ENCODE data around the gene FCRL6.
A peak's percentile ranks its signal among the peaks of the same experiment; 100 is the strongest.

The FCRL6 gene

GRCh38 chr1:159835862-159836525 is 33.8 kb downstream of the FCRL6 start:
- DNase-seq (ENCODE audit: low spot score): no peak

- no peak for DNase-seq (ENCODE audit: low spot score)
Measured at GRCh38 chr1:159838715-159839114, 36.6 kb downstream of the FCRL6 start.

- DNase-seq (ENCODE audit: low spot score): no peak
Measured at GRCh38 chr1:159839116-159839849, 37.1 kb downstream of the FCRL6 start.

- DNase-seq (ENCODE audit: low spot score): no peak
Measured at GRCh38 chr1:159841749-159842148, 39.6 kb downstream of the FCRL6 start.

- no peak for DNase-seq (ENCODE audit: low spot score)
Measured at GRCh38 chr1:159843459-159843858, 41.3 kb downstream of the FCRL6 start.

GRCh38 chr1:159845751-159846629 is 43.8 kb downstream of the FCRL6 start:
- DNase-seq (ENCODE audit: low spot score): no peak

GRCh38 chr1:159847231-159847630 is 45.1 kb downstream of the FCRL6 start:
- DNase-seq (ENCODE audit: low spot score): no peak

- no peak for DNase-seq (ENCODE audit: low spot score)
Measured at GRCh38 chr1:159848326-159848725, 46.2 kb downstream of the FCRL6 start.

GRCh38 chr1:159849626-159850366 is 47.6 kb downstream of the FCRL6 start:
- no peak for DNase-seq (ENCODE audit: low spot score)

- DNase-seq (ENCODE audit: low spot score): no peak
Measured at GRCh38 chr1:159851407-159851806, 49.2 kb downstream of the FCRL6 start.

- no peak for DNase-seq (ENCODE audit: low spot score)
Measured at GRCh38 chr1:159853417-159854115, 51.4 kb downstream of the FCRL6 start.

GRCh38 chr1:159854116-159854692 is 52.0 kb downstream of the FCRL6 start:
- DNase-seq (ENCODE audit: low spot score): peak; percentile 79

- DNase-seq (ENCODE audit: low spot score): peak; percentile 74
Measured at GRCh38 chr1:159854693-159855192, 52.6 kb downstream of the FCRL6 start.

- no peak for DNase-seq (ENCODE audit: low spot score)
Measured at GRCh38 chr1:159855709-159856108, 53.5 kb downstream of the FCRL6 start.

- DNase-seq (ENCODE audit: low spot score): no peak
Measured at GRCh38 chr1:159856576-159856975, 54.4 kb downstream of the FCRL6 start.

- no peak for DNase-seq (ENCODE audit: low spot score)
Measured at GRCh38 chr1:159857889-159858288, 55.7 kb downstream of the FCRL6 start.

GRCh38 chr1:159859767-159860322 is 57.7 kb downstream of the FCRL6 start:
- no peak for DNase-seq (ENCODE audit: low spot score)

GRCh38 chr1:159860456-159860855 is 58.3 kb downstream of the FCRL6 start:
- no peak for DNase-seq (ENCODE audit: low spot score)

- DNase-seq (ENCODE audit: low spot score): no peak
Measured at GRCh38 chr1:159861218-159861617, 59.1 kb downstream of the FCRL6 start.

GRCh38 chr1:159862031-159862430 is 59.9 kb downstream of the FCRL6 start:
- no peak for DNase-seq (ENCODE audit: low spot score)

Data from globus pallidus (tissue), 1 donor.